ENCODE data around the gene TBXA2R.

TBXA2R gene

GRCh38 chr19:3608079-3608641 lies 1.5 kb upstream of the TBXA2R start:
- no peak for TF ChIP-seq CTCF (IDR thresholded peaks at IDR 0.05; ENCODE audit: insufficient read depth, missing control alignments)
- no peak for DNase-seq (ENCODE audit: insufficient read length, low spot score)
- no peak for FAIRE-seq

GRCh38 chr19:3607303-3608078 lies 816 bp upstream of the TBXA2R start:
- TF ChIP-seq CTCF (IDR thresholded peaks at IDR 0.05; ENCODE audit: insufficient read depth, missing control alignments), result no peak
- no peak for DNase-seq (ENCODE audit: insufficient read length, low spot score)
- no peak for FAIRE-seq

- no peak for TF ChIP-seq CTCF (IDR thresholded peaks at IDR 0.05; ENCODE audit: insufficient read depth, missing control alignments)
These were observed 443 bp downstream of the TBXA2R start for GRCh38 chr19:3606174-3606689.

GRCh38 chr19:3605770-3606169 lies 905 bp downstream of the TBXA2R start:
- FAIRE-seq (no peak), DNase-seq (ENCODE audit: insufficient read length, low spot score) (no peak)
- no peak for TF ChIP-seq CTCF (IDR thresholded peaks at IDR 0.05; ENCODE audit: insufficient read depth, missing control alignments)

More at GRCh38 chr19:3606174-3606689, 443 bp downstream of the TBXA2R start:
- no peak for FAIRE-seq
- DNase-seq (ENCODE audit: insufficient read length, low spot score), result peak; percentile 64

GRCh38 chr19:3605361-3605760 lies 1.3 kb downstream of the TBXA2R start:
- FAIRE-seq, result no peak

GRCh38 chr19:3604987-3605343 lies 1.7 kb downstream of the TBXA2R start:
- no peak for TF ChIP-seq CTCF (IDR thresholded peaks at IDR 0.05; ENCODE audit: insufficient read depth, missing control alignments)
- FAIRE-seq (no peak), DNase-seq (ENCODE audit: insufficient read length, low spot score) (no peak)

More at GRCh38 chr19:3605361-3605760, 1.3 kb downstream of the TBXA2R start:
- no peak for DNase-seq (ENCODE audit: insufficient read length, low spot score)
- no peak for TF ChIP-seq CTCF (IDR thresholded peaks at IDR 0.05; ENCODE audit: insufficient read depth, missing control alignments)

Measured in D721Med (cell line).